Ascending aorta (tissue), 2 donors: ENCODE results near the gene GPSM1. TPM values are rescaled to one million over a fixed set of nuclear protein-coding genes. Genes with fewer than 3 reads are reported as not detected.

Source experiments
- DNase-seq, 2 donors: peaks; one replicate each; pipeline ENCODE4 v3.0.0-alpha.2; 2019; ENCODE audit warnings: low spot score in 2 of 2
- H3K27ac ChIP-seq, 2 donors: fragments of 200-600 bp; sonication (generic); one replicate each; pipeline ENCODE4 v1.5.1; 2016 to 2017; ENCODE audit warnings: mild to moderate bottlenecking in 1 of 2
- H3K27me3 ChIP-seq: fragments of 200-600 bp; sonication (generic); one replicate; pipeline ENCODE4 v1.5.1; 2017
- H3K36me3 ChIP-seq, 2 donors: fragments of 200-600 bp; sonication (generic); one replicate each; pipeline ENCODE4 v1.5.1; 2016
- H3K4me1 ChIP-seq, 2 donors: fragments of 200-600 bp; sonication (generic); one replicate each; pipeline ENCODE4 v1.5.1; 2016 to 2017; ENCODE audit warnings: mild to moderate bottlenecking in 1 of 2
- H3K4me3 ChIP-seq, 2 donors: fragments of 200-600 bp; sonication (generic); one replicate each; pipeline ENCODE4 v1.5.1; 2016 to 2017; ENCODE audit warnings: mild to moderate bottlenecking in 1 of 2
- H3K9me3 ChIP-seq, 2 donors: fragments of 200-600 bp; sonication (generic); one replicate each; pipeline ENCODE4 v1.5.1; 2016
- CTCF ChIP-seq, 3 experiments: fragments of 200-600 bp in 2 of 3; fragments of 450-650 bp in 1 of 3; sonication (generic) in 2 of 3; IDR thresholded peaks; one replicate each; pipeline ENCODE4 v1.5.1; 2016 to 2019; ENCODE audit warnings: antibody characterized with exemption in 3 of 3, mild to moderate bottlenecking in 1 of 3, moderate library complexity in 1 of 3
- intact Hi-C: fragments of 100-400 bp; cut with DNase I; formaldehyde crosslinking; loops from one replicate; pipeline ENCODE4 v1.15.1; 2023
- total RNA-seq: library from RNA; depleted of rRNA; stranded (reverse); fragments of >200 nt; gene quantifications from one replicate; pipeline ENCODE4 v1.1.0, GENCODE V29; 2016

The GPSM1 gene
- total RNA-seq, 1 donor from 2014 or later, result 85.1 TPM

GRCh38 chr9:136304456-136304855, 22.9 kb upstream of the GPSM1 start:
- no peaks in the 10 kb centered on the region for H3K4me1 ChIP-seq
- H3K9me3 ChIP-seq, result no peaks in the 10 kb centered on the region
- H3K4me3 ChIP-seq, result no peak overlapping the region
- DNase-seq, result no peak
- no peaks in the 10 kb centered on the region for H3K36me3 ChIP-seq
- TF ChIP-seq CTCF (IDR thresholded peaks at IDR 0.05), result no peak
- intact Hi-C loops, result no loop called here
- H3K27ac ChIP-seq, result no peak overlapping the region
- no peaks in the 10 kb centered on the region for H3K27me3 ChIP-seq

- H3K36me3 ChIP-seq, result no peaks in the 10 kb centered on the region
- intact Hi-C loops, result no loop called here
- H3K27me3 ChIP-seq, result no peaks in the 10 kb centered on the region
- no peak for DNase-seq
- no peak for TF ChIP-seq CTCF (IDR thresholded peaks at IDR 0.05)
- H3K4me1 ChIP-seq, result no peaks in the 10 kb centered on the region
- no peaks in the 10 kb centered on the region for H3K9me3 ChIP-seq
- no peak overlapping the region for H3K4me3 ChIP-seq
- no peak overlapping the region for H3K27ac ChIP-seq
Observed at GRCh38 chr9:136304981-136305380, 22.4 kb upstream of the GPSM1 start.

GRCh38 chr9:136305804-136306203, 21.5 kb upstream of the GPSM1 start:
- no peak overlapping the region for H3K4me3 ChIP-seq
- no peak for DNase-seq
- no peak overlapping the region for H3K27ac ChIP-seq
- no peak for TF ChIP-seq CTCF (IDR thresholded peaks at IDR 0.05)
- intact Hi-C loops, result no loop called here
- H3K27me3 ChIP-seq, result peaks cover 2% of the 10 kb centered on the region
- no peaks in the 10 kb centered on the region for H3K4me1 ChIP-seq
- no peaks in the 10 kb centered on the region for H3K36me3 ChIP-seq
- no peaks in the 10 kb centered on the region for H3K9me3 ChIP-seq

GRCh38 chr9:136306211-136307208, 20.8 kb upstream of the GPSM1 start:
- H3K4me1 ChIP-seq, result no peaks in the 10 kb centered on the region
- no peaks in the 10 kb centered on the region for H3K36me3 ChIP-seq
- H3K27ac ChIP-seq, result no peak overlapping the region
- TF ChIP-seq CTCF (IDR thresholded peaks at IDR 0.05), result no peak
- intact Hi-C loops, result no loop called here
- no peak for DNase-seq
- H3K27me3 ChIP-seq, result peaks cover 4% of the 10 kb centered on the region
- H3K4me3 ChIP-seq, result no peak overlapping the region
- H3K9me3 ChIP-seq, result no peaks in the 10 kb centered on the region

- no peak overlapping the region for H3K4me3 ChIP-seq
- no peak overlapping the region for H3K27ac ChIP-seq
- intact Hi-C loops, result no loop called here
- H3K4me1 ChIP-seq, result no peaks in the 10 kb centered on the region
- TF ChIP-seq CTCF (IDR thresholded peaks at IDR 0.05), result no peak
- H3K27me3 ChIP-seq, result peaks cover 4% of the 10 kb centered on the region
- no peak for DNase-seq
- H3K9me3 ChIP-seq, result no peaks in the 10 kb centered on the region
- no peaks in the 10 kb centered on the region for H3K36me3 ChIP-seq
Observed at GRCh38 chr9:136307215-136307750, 20.1 kb upstream of the GPSM1 start.
